HG02588 (cell line): Measurements from ENCODE around the gene HEYL.

Source experiments
- ATAC-seq: cut with Tn5 transposase; IDR thresholded peaks from one replicate; pipeline ENCODE4 v1.9.1; 2021; ENCODE audit warnings: mild to moderate bottlenecking, moderate library complexity; ENCODE audit not compliant: unreplicated experiment

Gene HEYL

GRCh38 chr1:39668111-39668510 lies 28.7 kb upstream of the HEYL start:
- no peak for ATAC-seq

GRCh38 chr1:39666772-39667171 lies 27.3 kb upstream of the HEYL start:
- peak; percentile 79 for ATAC-seq

GRCh38 chr1:39663559-39663958 lies 24.1 kb upstream of the HEYL start:
- ATAC-seq: no peak

GRCh38 chr1:39662861-39663260 lies 23.4 kb upstream of the HEYL start:
- no peak for ATAC-seq

GRCh38 chr1:39659538-39659937 lies 20.1 kb upstream of the HEYL start:
- no peak for ATAC-seq

- ATAC-seq: no peak
These were observed 19.7 kb upstream of the HEYL start for GRCh38 chr1:39659110-39659509.

- no peak for ATAC-seq
These were observed 18.6 kb upstream of the HEYL start for GRCh38 chr1:39657923-39658485.

- ATAC-seq: no peak
These were observed 18.0 kb upstream of the HEYL start for GRCh38 chr1:39657402-39657801.

GRCh38 chr1:39656391-39656790 lies 16.9 kb upstream of the HEYL start:
- no peak for ATAC-seq

- ATAC-seq: no peak
These were observed 16.3 kb upstream of the HEYL start for GRCh38 chr1:39655578-39656268.

- no peak for ATAC-seq
These were observed 14.8 kb upstream of the HEYL start for GRCh38 chr1:39654291-39654690.

GRCh38 chr1:39653546-39654031 lies 14.1 kb upstream of the HEYL start:
- ATAC-seq: no peak

- ATAC-seq: no peak
These were observed 13.1 kb upstream of the HEYL start for GRCh38 chr1:39652554-39652953.

GRCh38 chr1:39652105-39652504 lies 12.7 kb upstream of the HEYL start:
- ATAC-seq: no peak

GRCh38 chr1:39650431-39650830 lies 11.0 kb upstream of the HEYL start:
- no peak for ATAC-seq

- ATAC-seq: no peak
These were observed 10.3 kb upstream of the HEYL start for GRCh38 chr1:39649636-39650185.

GRCh38 chr1:39648496-39648895 lies 9.1 kb upstream of the HEYL start:
- ATAC-seq: no peak

GRCh38 chr1:39647247-39647646 lies 7.8 kb upstream of the HEYL start:
- no peak for ATAC-seq

- no peak for ATAC-seq
These were observed 7.0 kb upstream of the HEYL start for GRCh38 chr1:39646232-39647081.

GRCh38 chr1:39645411-39646043 lies 6.1 kb upstream of the HEYL start:
- no peak for ATAC-seq

GRCh38 chr1:39643705-39644104 lies 4.3 kb upstream of the HEYL start:
- ATAC-seq: no peak
